Endodermal cell (in vitro differentiated cells): ENCODE results near the gene RFTN1. TPM values are rescaled to one million over a fixed set of nuclear protein-coding genes. Genes with fewer than 3 reads are reported as not detected.
A peak's percentile ranks its signal among the peaks of the same experiment; 100 is the strongest.

Source experiments
- DNase-seq: peaks from one replicate; pipeline ENCODE4 v3.0.0-alpha.2; 2017
- H3K27ac ChIP-seq: 2 replicates; pipeline ENCODE4 v1.5.1; 2013; ENCODE audit warnings: mild to moderate bottlenecking, low read depth, low read length, moderate library complexity
- H3K27me3 ChIP-seq: 2 replicates; pipeline ENCODE4 v1.6.1; 2013; ENCODE audit warnings: mild to moderate bottlenecking, low read length, moderate library complexity; ENCODE audit not compliant: insufficient read depth, control insufficient read depth, poor library complexity, severe bottlenecking
- H3K36me3 ChIP-seq: 2 replicates; pipeline ENCODE4 v1.7.0; 2013; ENCODE audit warnings: mild to moderate bottlenecking, low read length, moderate library complexity; ENCODE audit not compliant: control insufficient read depth, insufficient read depth
- H3K4me1 ChIP-seq: one replicate; pipeline ENCODE4 v1.7.0; 2013; ENCODE audit warnings: low read length; ENCODE audit not compliant: control insufficient read depth, insufficient read depth
- H3K4me3 ChIP-seq: 2 replicates; pipeline ENCODE4 v1.5.1; 2013; ENCODE audit warnings: mild to moderate bottlenecking, low read length, moderate library complexity
- H3K9ac ChIP-seq: 2 replicates; pipeline ENCODE4 v1.6.1; 2013; ENCODE audit warnings: mild to moderate bottlenecking, low read length, moderate library complexity; ENCODE audit not compliant: poor library complexity, severe bottlenecking; ENCODE audit errors: extremely low read depth
- H3K9me3 ChIP-seq: 2 replicates; pipeline ENCODE4 v1.6.1; 2013; ENCODE audit warnings: mild to moderate bottlenecking, low read length, moderate library complexity; ENCODE audit not compliant: control insufficient read depth
- H3K27ac Mint-ChIP-seq: 2 replicates; pipeline ENCODE4 v1.8.0; 2020; ENCODE audit warnings: mixed read lengths
- H3K27me3 Mint-ChIP-seq: 2 replicates; pipeline ENCODE4 v1.8.0; 2021; ENCODE audit warnings: mild to moderate bottlenecking, mixed read lengths; ENCODE audit not compliant: insufficient read depth
- H3K36me3 Mint-ChIP-seq: 2 replicates; pipeline ENCODE4 v1.8.0; 2020; ENCODE audit warnings: low read depth, mixed read lengths
- H3K4me1 Mint-ChIP-seq: 2 replicates; pipeline ENCODE4 v1.8.0; 2020; ENCODE audit warnings: mixed read lengths
- H3K4me3 Mint-ChIP-seq: 2 replicates; pipeline ENCODE4 v1.8.0; 2020; ENCODE audit warnings: mild to moderate bottlenecking, moderate library complexity, mixed read lengths
- H3K9me3 Mint-ChIP-seq: 2 replicates; pipeline ENCODE4 v1.8.0; 2020; ENCODE audit warnings: mild to moderate bottlenecking, mixed read lengths
- CTCF ChIP-seq: fragments of 200-600 bp; sonication (generic); conservative IDR thresholded peaks from 2 replicates; pipeline ENCODE4 v1.5.0; 2021; ENCODE audit warnings: antibody characterized with exemption, mild to moderate bottlenecking
- whole genome bisulfite sequencing, 2 experiments: methylation state at CpG; one replicate each; pipeline versions ENCODE4 v1.1.5 to v1.1.7; 2013; ENCODE audit warnings: missing lambda C conversion rate in 2 of 2, mixed read lengths in 1 of 2; ENCODE audit not compliant: insufficient coverage in 1 of 2, insufficient read length in 1 of 2; 5-methylcytosine and 5-hydroxymethylcytosine counted together
- long read RNA-seq, 4 experiments: library from polyadenylated mRNA in 2 of 4; library from RNA in 1 of 4; library from capped mRNA in 1 of 4; stranded (forward) in 3 of 4; unstranded in 1 of 4; transcript quantifications; one replicate each; pipeline ENCODE4 v2.0.0, GENCODE V29; 2020 to 2021; ENCODE audit warnings: inconsistent platforms in 1 of 4
- polyA plus RNA-seq, 2 experiments: library from polyadenylated mRNA; stranded (reverse); fragments of 50-300 nt; gene quantifications; one replicate each; pipeline ENCODE4 v1.2.3, GENCODE V29; 2013
- total RNA-seq, 2 donors: library from RNA; stranded (reverse); fragmentation: NEBNext Ultra II Directional in 1 of 2; extraction: Animal tissue kit (Norgen Biotek cat#: 25700) in 1 of 2; gene quantifications; 2 replicates in 1 of 2; 3 replicates in 1 of 2; pipeline ENCODE4 v1.2.1, GENCODE V29; 2021

Gene RFTN1
- total RNA-seq, result 1 to 10 TPM in 1 of 2 donors, under 1 TPM in 1; 0.80 to 1.1 TPM
- polyA plus RNA-seq (2013, experiment 1 of 2), result 5.2 TPM
- 7.0 TPM for polyA plus RNA-seq (2013, experiment 2 of 2)
- long read RNA-seq, experiment 1, result 0 reads
- long read RNA-seq, experiment 2, result 0 reads
- long read RNA-seq, experiment 3, partial matches to known transcripts, result 0 of 4 reads
- long read RNA-seq, experiment 3, other reads (novel, unspliced or antisense), result 4 of 4 reads
- long read RNA-seq, experiment 4, result 0 reads

DNA sequence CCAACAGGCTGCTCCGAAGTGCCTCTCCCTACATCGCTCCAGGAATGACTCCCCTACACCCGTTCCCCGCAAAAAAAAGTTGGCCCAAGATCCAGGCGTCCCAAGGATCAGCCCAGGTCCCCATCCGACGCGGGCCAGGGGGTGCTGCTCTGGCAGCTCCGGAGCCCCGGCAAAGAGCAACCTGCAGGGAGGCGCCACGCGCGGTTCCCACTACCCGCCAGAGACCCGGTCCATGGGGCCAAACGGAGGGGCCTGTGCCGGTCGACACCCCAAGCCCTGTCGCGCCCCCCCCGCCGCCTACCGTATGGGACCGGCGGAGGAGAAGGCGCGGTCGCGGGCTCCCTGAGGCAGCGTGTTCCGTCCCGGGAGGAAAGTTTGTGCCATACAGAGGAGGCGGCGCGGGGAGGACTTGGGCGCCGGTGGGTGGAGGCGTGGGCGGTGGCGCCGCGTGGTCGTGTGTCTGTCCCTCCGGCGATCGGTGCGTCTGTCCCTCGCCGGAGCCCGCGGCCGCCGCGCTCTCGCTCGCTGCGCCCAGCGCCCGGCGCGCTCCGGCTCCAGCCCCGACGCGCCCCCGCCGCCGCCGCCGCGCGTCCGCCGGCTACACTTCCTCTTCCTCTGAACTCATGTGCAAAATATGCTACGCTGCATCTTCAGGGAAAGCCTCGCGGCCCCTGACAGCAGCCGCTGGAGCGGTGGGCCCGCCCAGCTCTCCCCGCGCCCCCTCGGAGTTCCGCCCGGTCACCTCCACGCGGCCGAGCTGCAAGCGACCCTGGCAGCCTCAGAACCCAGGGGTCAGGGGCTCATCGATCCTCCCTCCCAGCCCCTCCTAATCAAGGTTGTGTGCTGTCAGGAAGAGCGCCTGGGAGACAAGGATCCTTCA, at the start of gene RFTN1:
Gene RFTN1, minus strand, starts transcription at position 559 of the 880 bp plus-strand sequence. CDS start 19,830 bp downstream, outside the sequence.
- Mint-ChIP-seq H3K9me3 (no peaks in the 10 kb centered on the region), H3K4me1 (peaks cover 6% of the 10 kb centered on the region), H3K27me3 (peaks cover 68% of the 10 kb centered on the region), H3K36me3 (no peaks in the 10 kb centered on the region), H3K27ac (no peak within 1 kb of the TSS), H3K4me3 (peak within 1 kb of the TSS; percentile 67)
- DNase-seq, result peak; percentile 77
- WGBS, 2 experiments, result 1 to 2% methylated on average over 9 to 92 of the region's 92 CpGs
- no peaks in the 10 kb centered on the region for H3K4me1 ChIP-seq
- H3K27me3 ChIP-seq, result peaks cover 68% of the 10 kb centered on the region
- H3K27ac ChIP-seq, result no peak within 1 kb of the TSS
- TF ChIP-seq CTCF, result peak; percentile 19
- no peaks in the 10 kb centered on the region for H3K36me3 ChIP-seq
- H3K9ac ChIP-seq, result no peak within 1 kb of the TSS
- peak within 1 kb of the TSS; percentile 75 for H3K4me3 ChIP-seq
- H3K9me3 ChIP-seq, result no peaks in the 10 kb centered on the region

GRCh38 chr3:16559653-16560365, 46.3 kb upstream of the RFTN1 start:
- H3K9ac ChIP-seq, result no peak overlapping the region
- peaks cover 10% of the 10 kb centered on the region for H3K9me3 ChIP-seq
- Mint-ChIP-seq H3K36me3 (no peaks in the 10 kb centered on the region), H3K27ac (no peak overlapping the region), H3K27me3 (no peaks in the 10 kb centered on the region), H3K4me1 (no peaks in the 10 kb centered on the region), H3K4me3 (no peak overlapping the region), H3K9me3 (peaks cover 16% of the 10 kb centered on the region)
- no peak overlapping the region for H3K27ac ChIP-seq
- no peaks in the 10 kb centered on the region for H3K36me3 ChIP-seq
- no peak for TF ChIP-seq CTCF
- no peaks in the 10 kb centered on the region for H3K27me3 ChIP-seq
- 90% methylated on average over 4 to 5 of the region's 5 CpGs for WGBS, 2 experiments
- H3K4me1 ChIP-seq, result no peaks in the 10 kb centered on the region
- H3K4me3 ChIP-seq, result no peak overlapping the region
- no peak for DNase-seq

- Mint-ChIP-seq H3K27me3 (peaks cover 2% of the 10 kb centered on the region), H3K4me3 (no peak overlapping the region), H3K4me1 (peaks cover 6% of the 10 kb centered on the region), H3K9me3 (no peaks in the 10 kb centered on the region), H3K36me3 (no peaks in the 10 kb centered on the region), H3K27ac (no peak overlapping the region)
- H3K27ac ChIP-seq, result no peak overlapping the region
- no peaks in the 10 kb centered on the region for H3K4me1 ChIP-seq
- TF ChIP-seq CTCF, result no peak
- H3K9me3 ChIP-seq, result no peaks in the 10 kb centered on the region
- no peak for DNase-seq
- H3K9ac ChIP-seq, result no peak overlapping the region
- H3K27me3 ChIP-seq, result no peaks in the 10 kb centered on the region
- H3K4me3 ChIP-seq, result no peak overlapping the region
- WGBS, 2 experiments, result 90 to 92% methylated on average over 4 of the region's 4 CpGs
- H3K36me3 ChIP-seq, result no peaks in the 10 kb centered on the region
Observed at GRCh38 chr3:16554126-16554525, 40.6 kb upstream of the RFTN1 start.
